ENCODE results near the gene ALOX15. TPM values are rescaled to one million over a fixed set of nuclear protein-coding genes. Genes with fewer than 3 reads are reported as not detected.

Gene ALOX15
- total RNA-seq, 1 experiment from 2014 or later = not detected

- DNase-seq (ENCODE audit: low read depth, low spot score) = no peak
- H3K27me3 ChIP-seq (ENCODE audit: control insufficient read depth, insufficient read depth, low read length) = no peaks in the 10 kb centered on the region; the same call in 1 of the 2 replicates
- no peaks in the 10 kb centered on the region for H3K9me3 ChIP-seq (ENCODE audit: control insufficient read depth, insufficient read depth, low read depth, low read length)
- no peak overlapping the region for H3K27ac ChIP-seq (ENCODE audit: low read length)
- H3K4me3 ChIP-seq (ENCODE audit: low read depth in 2 of 2, low read length in 2 of 2) = peak overlapping the region in 1 of 2 experiments; percentile 27; a peak in 2 of 4 replicates
- TF ChIP-seq CTCF (IDR thresholded peaks at IDR 0.05) (no peak; the same call in 1 of the 2 replicates), SIN3A (IDR thresholded peaks at IDR 0.05; ENCODE audit: borderline replicate concordance, insufficient read depth, low read depth, low read length) (no peak), TCF7L2 (IDR thresholded peaks at IDR 0.05; ENCODE audit: low read depth, low read length) (no peak), REST (IDR thresholded peaks at IDR 0.05; ENCODE audit: insufficient read depth in 1 of 2, low read depth in 2 of 2, low read length in 1 of 2) (no peak), POLR2AphosphoS5 (IDR thresholded peaks at IDR 0.05; ENCODE audit: low read depth, low read length) (no peak)
- POLR2A ChIA-PET = no interaction called here
- intact Hi-C loops (cut with micrococcal nuclease; ENCODE audit: unreplicated experiment) = no loop called here
- H3K4me1 ChIP-seq (ENCODE audit: control insufficient read depth, insufficient read depth, low read length) = no peaks in the 10 kb centered on the region
- CTCF ChIA-PET = no interaction called here
- in situ Hi-C loops (cut with HindIII; ENCODE audit: low pct_unique_long_range_greater_than_20kb, low sequenced_read_pairs) = no loop called here
- no TSS peak for BruUV-seq (replicated peaks)
- no peaks in the 10 kb centered on the region for H3K36me3 ChIP-seq (ENCODE audit: control insufficient read depth, insufficient read depth, low read length)
- peak; percentile 73 for ATAC-seq
Observed at GRCh38 chr17:4583782-4584100, 57.7 kb downstream of the ALOX15 start.

DNA sequence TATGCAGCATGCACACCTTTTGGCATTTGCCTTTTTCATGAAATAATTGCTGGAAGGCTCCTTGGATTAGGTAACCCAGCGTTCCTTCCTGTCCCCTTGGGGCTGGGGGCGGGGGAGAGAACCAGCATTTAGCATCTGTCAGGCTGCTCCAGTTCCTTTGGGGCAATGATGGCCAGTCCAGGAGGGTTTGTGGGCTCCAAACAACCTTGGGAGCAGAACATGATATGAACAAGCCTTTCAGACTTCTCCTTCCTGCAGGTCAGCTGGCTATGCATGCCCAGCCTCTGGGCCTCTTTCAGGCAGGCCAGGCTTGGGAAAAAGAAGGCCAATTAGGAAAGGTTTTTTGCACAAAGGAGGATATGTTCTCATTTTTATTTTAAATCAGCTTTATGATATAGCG lies 58.3 kb downstream of the ALOX15 start:
- intact Hi-C loops (cut with micrococcal nuclease; ENCODE audit: unreplicated experiment) (no loop called here), in situ Hi-C loops (cut with HindIII; ENCODE audit: low pct_unique_long_range_greater_than_20kb, low sequenced_read_pairs) (no loop called here)
- BruUV-seq (replicated peaks) = no TSS peak
- H3K4me3 ChIP-seq (ENCODE audit: low read depth in 2 of 2, low read length in 2 of 2) = no peak overlapping the region
- no peak for DNase-seq (ENCODE audit: low read depth, low spot score)
- no peak overlapping the region for H3K27ac ChIP-seq (ENCODE audit: low read length)
- H3K9me3 ChIP-seq (ENCODE audit: control insufficient read depth, insufficient read depth, low read depth, low read length) = no peaks in the 10 kb centered on the region
- no peak for ATAC-seq
- TF ChIP-seq TCF7L2 (IDR thresholded peaks at IDR 0.05; ENCODE audit: low read depth, low read length) (no peak), CTCF (IDR thresholded peaks at IDR 0.05) (no peak), POLR2AphosphoS5 (IDR thresholded peaks at IDR 0.05; ENCODE audit: low read depth, low read length) (no peak), REST (IDR thresholded peaks at IDR 0.05; ENCODE audit: insufficient read depth in 1 of 2, low read depth in 2 of 2, low read length in 1 of 2) (no peak), SIN3A (IDR thresholded peaks at IDR 0.05; ENCODE audit: borderline replicate concordance, insufficient read depth, low read depth, low read length) (no peak)
- ChIA-PET POLR2A (no interaction called here), CTCF (no interaction called here)
- H3K27me3 ChIP-seq (ENCODE audit: control insufficient read depth, insufficient read depth, low read length) = no peaks in the 10 kb centered on the region; the same call in 1 of the 2 replicates
- H3K4me1 ChIP-seq (ENCODE audit: control insufficient read depth, insufficient read depth, low read length) = no peaks in the 10 kb centered on the region
- no peaks in the 10 kb centered on the region for H3K36me3 ChIP-seq (ENCODE audit: control insufficient read depth, insufficient read depth, low read length)

Measured in Panc1 (cell line).